HG02571 (cell line): ENCODE data around the gene NT5M.

ENCODE experiments used
- ATAC-seq: cut with Tn5 transposase; IDR thresholded peaks from one replicate; pipeline ENCODE4 v1.9.1; 2021; ENCODE audit warnings: mild to moderate bottlenecking, moderate library complexity; ENCODE audit not compliant: unreplicated experiment

Gene NT5M

GRCh38 chr17:17353625-17354484 lies 50.7 kb downstream of the NT5M start:
- no peak for ATAC-seq

- no peak for ATAC-seq
These were observed 51.6 kb downstream of the NT5M start for GRCh38 chr17:17354560-17355349.

GRCh38 chr17:17355426-17355825 lies 52.3 kb downstream of the NT5M start:
- no peak for ATAC-seq

GRCh38 chr17:17356149-17356930 lies 53.2 kb downstream of the NT5M start:
- ATAC-seq = no peak

- ATAC-seq = no peak
These were observed 53.7 kb downstream of the NT5M start for GRCh38 chr17:17356931-17357270.

- no peak for ATAC-seq
These were observed 55.0 kb downstream of the NT5M start for GRCh38 chr17:17358060-17358751.

GRCh38 chr17:17358866-17359265 lies 55.7 kb downstream of the NT5M start:
- no peak for ATAC-seq

- ATAC-seq = no peak
These were observed 56.1 kb downstream of the NT5M start for GRCh38 chr17:17359271-17359670.

- no peak for ATAC-seq
These were observed 57.0 kb downstream of the NT5M start for GRCh38 chr17:17360087-17360730.

- no peak for ATAC-seq
These were observed 58.3 kb downstream of the NT5M start for GRCh38 chr17:17361543-17361866.

- no peak for ATAC-seq
These were observed 58.8 kb downstream of the NT5M start for GRCh38 chr17:17361867-17362539.

GRCh38 chr17:17362540-17362930 lies 59.4 kb downstream of the NT5M start:
- no peak for ATAC-seq

GRCh38 chr17:17363638-17364337 lies 60.6 kb downstream of the NT5M start:
- no peak for ATAC-seq

- ATAC-seq = no peak
These were observed 61.1 kb downstream of the NT5M start for GRCh38 chr17:17364338-17364667.

- ATAC-seq = no peak
These were observed 62.4 kb downstream of the NT5M start for GRCh38 chr17:17365476-17366110.

GRCh38 chr17:17366235-17366634 lies 63.1 kb downstream of the NT5M start:
- ATAC-seq = no peak

- no peak for ATAC-seq
These were observed 64.0 kb downstream of the NT5M start for GRCh38 chr17:17366941-17367875.

- ATAC-seq = no peak
These were observed 64.8 kb downstream of the NT5M start for GRCh38 chr17:17367931-17368330.
